Suprapubic skin (tissue), 4 donors: ENCODE data around the gene FSTL3. TPM values are rescaled to one million over a fixed set of nuclear protein-coding genes. Genes with fewer than 3 reads are reported as not detected.
A peak's percentile ranks its signal among the peaks of the same experiment; 100 is the strongest.
"Not testable (repeated sequence)": the region's sequence is repeated elsewhere in the genome, so short reads cannot be mapped to it uniquely, and the experiment has no call there.

Experiments used
- DNase-seq, 2 donors: peaks; one replicate each; pipeline ENCODE4 v3.0.0-alpha.2; 2019; ENCODE audit warnings: low spot score in 2 of 2
- H3K27ac ChIP-seq: fragments of 200-600 bp; sonication (generic); one replicate; pipeline ENCODE4 v1.5.1; 2019
- H3K27me3 ChIP-seq: fragments of 200-600 bp; sonication (generic); one replicate; pipeline ENCODE4 v1.5.1; 2019
- H3K36me3 ChIP-seq: fragments of 200-600 bp; sonication (generic); one replicate; pipeline ENCODE4 v1.5.1; 2019
- H3K4me1 ChIP-seq: fragments of 200-600 bp; sonication (generic); one replicate; pipeline ENCODE4 v1.5.1; 2019
- H3K4me3 ChIP-seq: fragments of 200-600 bp; sonication (generic); one replicate; pipeline ENCODE4 v1.5.1; 2019; ENCODE audit warnings: mild to moderate bottlenecking
- H3K9me3 ChIP-seq: fragments of 200-600 bp; sonication (generic); one replicate; pipeline ENCODE4 v1.5.1; 2019
- EP300 ChIP-seq: sonication (generic); formaldehyde crosslinking; IDR thresholded peaks from one replicate; pipeline ENCODE4 v1.6.1; 2017; ENCODE audit warnings: antibody characterized with exemption
- POLR2A ChIP-seq, 2 donors: fragments of 450-650 bp; IDR thresholded peaks; one replicate each; pipeline ENCODE4 v1.6.1; 2017; ENCODE audit warnings: antibody characterized with exemption in 2 of 2, mild to moderate bottlenecking in 2 of 2, moderate library complexity in 2 of 2
- POLR2AphosphoS5 ChIP-seq, 3 donors: sonication (generic); formaldehyde crosslinking; IDR thresholded peaks; one replicate each; pipeline ENCODE4 v1.6.1; 2017; ENCODE audit warnings: antibody characterized with exemption in 3 of 3
- WGBS: methylation state at CpG from one replicate; pipeline ENCODE4 v1.1.5; 2018; 5-methylcytosine and 5-hydroxymethylcytosine counted together
- total RNA-seq, 4 donors: library from RNA; depleted of rRNA; stranded (reverse); fragments of >200 nt; gene quantifications; one replicate each; pipeline ENCODE4 v1.1.0, GENCODE V29; 2016
- TF ChIP-seq, protein P1 (sequence below), 2 donors: fragments of 200-600 bp in 1 of 2; fragments of 450-650 bp in 1 of 2; sonication (generic) in 1 of 2; IDR thresholded peaks; one replicate each; pipeline ENCODE4 v1.5.1; 2016 to 2019; ENCODE audit warnings: antibody characterized with exemption in 2 of 2, mild to moderate bottlenecking in 1 of 2, moderate library complexity in 1 of 2

FSTL3 gene
- total RNA-seq = 10 to 100 TPM; 19.6 to 61.4 (median 59.0) TPM

DNA sequence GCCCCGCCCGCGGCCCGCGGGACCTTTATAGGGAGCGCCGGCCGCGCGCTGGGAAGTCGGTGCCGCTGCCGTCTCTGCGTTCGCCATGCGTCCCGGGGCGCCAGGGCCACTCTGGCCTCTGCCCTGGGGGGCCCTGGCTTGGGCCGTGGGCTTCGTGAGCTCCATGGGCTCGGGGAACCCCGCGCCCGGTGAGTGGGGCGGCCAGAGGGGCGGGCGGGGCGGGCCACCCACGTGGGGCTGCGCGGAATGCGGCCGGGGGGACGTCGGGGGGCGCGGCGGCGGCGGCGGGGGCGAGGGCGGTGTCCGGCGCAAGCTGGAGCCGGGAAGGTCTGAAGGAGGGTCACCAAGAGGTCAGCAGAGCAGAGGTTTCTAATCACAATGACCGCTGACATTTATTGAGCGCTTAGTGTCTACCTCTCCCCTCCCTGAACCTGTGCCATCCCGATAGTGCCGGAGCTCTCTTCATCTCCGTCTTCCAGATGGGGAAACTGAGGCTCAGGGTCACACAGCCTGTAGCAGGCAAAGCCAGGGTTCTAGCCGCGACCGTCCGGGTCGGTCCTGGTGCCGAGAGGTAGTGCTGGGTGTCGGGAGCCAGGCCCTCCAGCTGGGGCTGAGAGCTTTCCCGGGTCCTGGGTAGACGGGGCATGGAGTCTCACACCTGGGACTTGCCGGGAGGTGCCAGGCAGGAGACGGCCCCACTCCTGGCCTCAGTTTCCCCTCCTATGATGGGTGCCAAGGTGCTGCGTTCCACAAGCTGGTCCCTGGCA, at the start of gene FSTL3:
Gene FSTL3 (plus strand): TSS at position 54 of the 767 bp plus-strand sequence. CDS start 32 bp downstream, at position 86.
- Histone ChIP-seq H3K27ac (peak within 1 kb of the TSS; percentile 96), H3K4me3 (peak within 1 kb of the TSS; percentile 60), H3K9me3 (no peaks in the 10 kb centered on the region), H3K27me3 (peaks cover 4% of the 10 kb centered on the region), H3K4me1 (peaks cover 53% of the 10 kb centered on the region), H3K36me3 (no peaks in the 10 kb centered on the region)
- TF ChIP-seq, protein P1, sequence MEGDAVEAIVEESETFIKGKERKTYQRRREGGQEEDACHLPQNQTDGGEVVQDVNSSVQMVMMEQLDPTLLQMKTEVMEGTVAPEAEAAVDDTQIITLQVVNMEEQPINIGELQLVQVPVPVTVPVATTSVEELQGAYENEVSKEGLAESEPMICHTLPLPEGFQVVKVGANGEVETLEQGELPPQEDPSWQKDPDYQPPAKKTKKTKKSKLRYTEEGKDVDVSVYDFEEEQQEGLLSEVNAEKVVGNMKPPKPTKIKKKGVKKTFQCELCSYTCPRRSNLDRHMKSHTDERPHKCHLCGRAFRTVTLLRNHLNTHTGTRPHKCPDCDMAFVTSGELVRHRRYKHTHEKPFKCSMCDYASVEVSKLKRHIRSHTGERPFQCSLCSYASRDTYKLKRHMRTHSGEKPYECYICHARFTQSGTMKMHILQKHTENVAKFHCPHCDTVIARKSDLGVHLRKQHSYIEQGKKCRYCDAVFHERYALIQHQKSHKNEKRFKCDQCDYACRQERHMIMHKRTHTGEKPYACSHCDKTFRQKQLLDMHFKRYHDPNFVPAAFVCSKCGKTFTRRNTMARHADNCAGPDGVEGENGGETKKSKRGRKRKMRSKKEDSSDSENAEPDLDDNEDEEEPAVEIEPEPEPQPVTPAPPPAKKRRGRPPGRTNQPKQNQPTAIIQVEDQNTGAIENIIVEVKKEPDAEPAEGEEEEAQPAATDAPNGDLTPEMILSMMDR (IDR thresholded peaks at IDR 0.05) = no peak
- TF ChIP-seq POLR2A (IDR thresholded peaks at IDR 0.05) (peak in 1 of 2 donors; percentile 72), POLR2AphosphoS5 (IDR thresholded peaks at IDR 0.05) (no peak)
- peak; percentile 66 to 78 for DNase-seq
- WGBS = 9% methylated on average over 13 of the region's 63 CpGs

GRCh38 chr19:626566-626965, 49.6 kb upstream of the FSTL3 start:
- H3K9me3 ChIP-seq, DNase-seq, H3K27ac ChIP-seq, H3K27me3 ChIP-seq, H3K4me1 ChIP-seq, H3K4me3 ChIP-seq: not testable (repeated sequence)
- H3K36me3 ChIP-seq = peaks cover 59% of the 10 kb centered on the region
- 70% methylated on average over 7 of the region's 7 CpGs for WGBS

- TF ChIP-seq, protein P1 (IDR thresholded peaks at IDR 0.05) = peak in 1 of 2 donors; percentile 13
- TF ChIP-seq POLR2A (IDR thresholded peaks at IDR 0.05) (no peak), EP300 (no peak), POLR2AphosphoS5 (IDR thresholded peaks at IDR 0.05) (no peak)
- 87% methylated on average over 13 of the region's 19 CpGs for WGBS
- Histone ChIP-seq H3K27ac (no peak overlapping the region), H3K27me3 (no peaks in the 10 kb centered on the region), H3K9me3 (no peaks in the 10 kb centered on the region), H3K4me1 (peaks cover 15% of the 10 kb centered on the region), H3K4me3 (no peak overlapping the region), H3K36me3 (peaks cover 43% of the 10 kb centered on the region)
- no peak for DNase-seq
Observed at GRCh38 chr19:628168-628567, 48.0 kb upstream of the FSTL3 start.

- DNase-seq, H3K9me3 ChIP-seq: not testable (repeated sequence)
- 83% methylated on average over 20 of the region's 25 CpGs for WGBS
Observed at GRCh38 chr19:629515-629914, 46.7 kb upstream of the FSTL3 start.

DNA sequence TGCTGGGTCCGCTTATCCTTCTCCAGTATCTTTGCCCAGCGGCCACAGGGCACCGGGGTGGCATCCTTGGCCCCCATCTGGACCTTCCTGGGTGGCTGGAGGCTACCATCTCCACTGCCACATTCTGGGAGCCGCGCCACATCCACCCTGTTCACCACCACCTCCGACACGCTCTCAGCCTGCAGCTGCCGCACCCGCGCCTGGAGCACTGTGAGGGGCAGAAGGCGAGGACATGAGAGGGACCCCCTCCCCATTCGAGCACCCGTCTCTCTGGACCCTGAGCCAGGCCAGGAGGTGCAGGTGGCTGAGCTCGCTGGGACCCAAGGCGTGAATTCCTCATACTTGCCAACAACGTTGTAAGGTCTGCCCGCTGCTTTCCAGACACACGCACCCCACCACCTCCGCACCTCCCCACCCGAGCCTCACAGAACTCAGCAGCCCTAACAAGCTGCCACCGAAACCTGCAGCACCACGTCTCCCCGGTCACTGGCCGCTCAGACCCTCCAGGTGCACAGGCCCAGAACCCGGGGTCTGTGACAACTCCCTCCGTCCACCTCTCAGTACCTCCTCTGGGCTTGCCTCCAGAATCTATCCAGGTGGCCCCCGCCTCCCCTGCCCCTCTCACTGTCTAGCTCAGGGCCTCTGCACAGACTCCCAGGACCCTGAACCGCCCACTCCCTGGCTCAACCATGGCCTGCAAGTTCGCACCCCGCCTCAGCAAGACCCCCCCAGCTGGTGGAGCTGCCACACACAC, 46.1 kb upstream of the FSTL3 start:
- Histone ChIP-seq H3K36me3 (peaks cover 28% of the 10 kb centered on the region), H3K4me1 (peaks cover 23% of the 10 kb centered on the region), H3K27ac (no peak overlapping the region), H3K4me3 (no peak overlapping the region), H3K9me3 (no peaks in the 10 kb centered on the region), H3K27me3 (no peaks in the 10 kb centered on the region)
- 88% methylated on average over 27 of the region's 30 CpGs for WGBS
- TF ChIP-seq EP300 = no peak
- TF ChIP-seq, protein P1 (IDR thresholded peaks at IDR 0.05) = no peak
- TF ChIP-seq POLR2A (IDR thresholded peaks at IDR 0.05) = no peak
- no peak for TF ChIP-seq POLR2AphosphoS5 (IDR thresholded peaks at IDR 0.05)
- DNase-seq = no peak

More at GRCh38 chr19:629515-629914, 46.7 kb upstream of the FSTL3 start:
- H3K4me3 ChIP-seq, H3K27me3 ChIP-seq, H3K27ac ChIP-seq: not testable (repeated sequence)
- Histone ChIP-seq H3K36me3 (peaks cover 34% of the 10 kb centered on the region), H3K4me1 (peaks cover 23% of the 10 kb centered on the region)

GRCh38 chr19:632579-633067, 43.6 kb upstream of the FSTL3 start:
- peaks cover 24% of the 10 kb centered on the region for H3K36me3 ChIP-seq
- no peaks in the 10 kb centered on the region for H3K27me3 ChIP-seq
- no peaks in the 10 kb centered on the region for H3K9me3 ChIP-seq
- H3K4me3 ChIP-seq = peak overlapping the region; percentile 82
- H3K27ac ChIP-seq = peak overlapping the region; percentile 75
- no peak for DNase-seq
- H3K4me1 ChIP-seq = peaks cover 23% of the 10 kb centered on the region
- WGBS = 1% methylated on average over 20 of the region's 35 CpGs
- TF ChIP-seq POLR2AphosphoS5 (IDR thresholded peaks at IDR 0.05) = no peak
- no peak for TF ChIP-seq EP300
- TF ChIP-seq, protein P1 (IDR thresholded peaks at IDR 0.05) = no peak
- TF ChIP-seq POLR2A (IDR thresholded peaks at IDR 0.05) = no peak
